GM12892 (cell line): ENCODE results near the gene PRICKLE2.

ENCODE experiments used
- DNase-seq: peaks from one replicate; pipeline ENCODE4 v3.0.0; 2011; ENCODE audit not compliant: insufficient read length
- FAIRE-seq: peaks from 2 replicates; lab custom pipeline; 2011; peaks lifted over from hg19 to GRCh38; lab: Jason Lieb, UNC
- POLR2A ChIP-seq: IDR thresholded peaks from 2 replicates; pipeline ENCODE4 v1.6.1; 2011; ENCODE audit warnings: low read depth, low read length, control low read depth
- POLR2AphosphoS5 ChIP-seq: IDR thresholded peaks from 2 replicates; pipeline ENCODE4 v1.6.1; 2011; ENCODE audit warnings: low read depth, low read length, control low read depth
- TAF1 ChIP-seq: IDR thresholded peaks from 2 replicates; pipeline ENCODE4 v1.6.1; 2011; ENCODE audit warnings: low read depth, mild to moderate bottlenecking, control low read depth, low read length, borderline replicate concordance

PRICKLE2 gene

GRCh38 chr3:64160000-64160695 is 65.1 kb downstream of the PRICKLE2 start:
- no peak for DNase-seq
- no peak for FAIRE-seq

GRCh38 chr3:64158334-64158733 is 66.9 kb downstream of the PRICKLE2 start:
- DNase-seq, result no peak
- FAIRE-seq, result no peak
- TF ChIP-seq TAF1 (no peak), POLR2AphosphoS5 (no peak), POLR2A (no peak)

More at GRCh38 chr3:64160000-64160695, 65.1 kb downstream of the PRICKLE2 start:
- TF ChIP-seq TAF1 (no peak), POLR2A (no peak), POLR2AphosphoS5 (no peak)

- DNase-seq (no peak), FAIRE-seq (no peak)
- TF ChIP-seq POLR2A, result no peak
- no peak for TF ChIP-seq POLR2AphosphoS5
- TF ChIP-seq TAF1, result no peak
Observed at GRCh38 chr3:64157150-64158035, 67.9 kb downstream of the PRICKLE2 start.

- TF ChIP-seq POLR2A (no peak), POLR2AphosphoS5 (no peak), TAF1 (no peak)
- DNase-seq (no peak), FAIRE-seq (no peak)
Observed at GRCh38 chr3:64155328-64155727, 69.9 kb downstream of the PRICKLE2 start.

- TF ChIP-seq TAF1 (no peak), POLR2AphosphoS5 (no peak), POLR2A (no peak)
- FAIRE-seq, result peak; percentile 33
- DNase-seq, result no peak
Observed at GRCh38 chr3:64152676-64153466, 72.4 kb downstream of the PRICKLE2 start.

- FAIRE-seq (no peak), DNase-seq (no peak)
- no peak for TF ChIP-seq TAF1
- TF ChIP-seq POLR2A, result no peak
- no peak for TF ChIP-seq POLR2AphosphoS5
Observed at GRCh38 chr3:64152086-64152485, 73.2 kb downstream of the PRICKLE2 start.

- no peak for FAIRE-seq
- TF ChIP-seq POLR2A (no peak), TAF1 (no peak), POLR2AphosphoS5 (no peak)
- no peak for DNase-seq
Observed at GRCh38 chr3:64151342-64151871, 73.9 kb downstream of the PRICKLE2 start.

GRCh38 chr3:64150623-64151207 is 74.6 kb downstream of the PRICKLE2 start:
- DNase-seq, result no peak
- TF ChIP-seq TAF1 (no peak), POLR2A (no peak), POLR2AphosphoS5 (no peak)
- FAIRE-seq, result no peak

- TF ChIP-seq TAF1 (no peak), POLR2A (no peak), POLR2AphosphoS5 (no peak)
- DNase-seq (no peak), FAIRE-seq (no peak)
Observed at GRCh38 chr3:64149886-64150285, 75.4 kb downstream of the PRICKLE2 start.

- TF ChIP-seq POLR2AphosphoS5, result no peak
- TF ChIP-seq TAF1, result no peak
- TF ChIP-seq POLR2A, result no peak
- FAIRE-seq (no peak), DNase-seq (no peak)
Observed at GRCh38 chr3:64148955-64149653, 76.2 kb downstream of the PRICKLE2 start.
